Measurements from ENCODE around the gene BNIP3.

DNA sequence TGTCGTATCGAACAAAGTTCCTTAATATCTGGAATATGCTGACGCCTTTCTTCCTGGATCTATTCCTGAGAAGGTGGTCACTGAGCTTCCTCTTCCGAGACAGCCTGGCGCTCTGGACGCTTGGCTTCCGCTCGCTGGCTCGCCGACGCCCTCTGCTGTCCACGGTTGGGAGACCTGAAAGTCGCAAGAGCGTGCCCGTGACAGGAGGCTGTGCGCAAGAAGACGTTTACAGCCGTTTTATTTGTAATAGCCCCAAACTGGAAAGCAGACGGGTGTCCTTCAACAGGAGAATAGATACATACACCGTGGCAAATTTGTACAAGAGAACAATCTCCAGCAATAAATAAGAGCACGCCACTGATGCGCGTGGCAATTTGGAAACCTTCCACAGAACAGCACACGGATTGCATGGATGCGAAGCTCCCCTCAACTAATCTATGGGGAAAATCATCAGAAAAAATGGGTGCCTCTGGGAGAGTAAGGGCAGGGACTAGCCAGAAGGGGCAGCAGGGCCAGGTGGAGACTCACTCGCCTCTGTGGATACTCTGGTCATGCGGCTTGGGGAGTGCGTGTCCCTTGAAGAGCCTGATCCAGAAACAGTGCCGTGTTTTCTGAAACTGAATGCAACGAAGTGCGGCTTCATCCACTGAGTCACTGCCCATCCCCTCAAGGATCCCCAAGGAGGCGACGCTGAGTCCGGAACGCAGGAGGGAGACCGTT is 41.5 kb upstream of the BNIP3 start:
- TF ChIP-seq GABPA (IDR thresholded peaks at IDR 0.05; ENCODE audit: low read depth) (no peak), POLR2AphosphoS5 (IDR thresholded peaks at IDR 0.05; ENCODE audit: low read depth) (no peak)
- TF ChIP-seq, protein P1, sequence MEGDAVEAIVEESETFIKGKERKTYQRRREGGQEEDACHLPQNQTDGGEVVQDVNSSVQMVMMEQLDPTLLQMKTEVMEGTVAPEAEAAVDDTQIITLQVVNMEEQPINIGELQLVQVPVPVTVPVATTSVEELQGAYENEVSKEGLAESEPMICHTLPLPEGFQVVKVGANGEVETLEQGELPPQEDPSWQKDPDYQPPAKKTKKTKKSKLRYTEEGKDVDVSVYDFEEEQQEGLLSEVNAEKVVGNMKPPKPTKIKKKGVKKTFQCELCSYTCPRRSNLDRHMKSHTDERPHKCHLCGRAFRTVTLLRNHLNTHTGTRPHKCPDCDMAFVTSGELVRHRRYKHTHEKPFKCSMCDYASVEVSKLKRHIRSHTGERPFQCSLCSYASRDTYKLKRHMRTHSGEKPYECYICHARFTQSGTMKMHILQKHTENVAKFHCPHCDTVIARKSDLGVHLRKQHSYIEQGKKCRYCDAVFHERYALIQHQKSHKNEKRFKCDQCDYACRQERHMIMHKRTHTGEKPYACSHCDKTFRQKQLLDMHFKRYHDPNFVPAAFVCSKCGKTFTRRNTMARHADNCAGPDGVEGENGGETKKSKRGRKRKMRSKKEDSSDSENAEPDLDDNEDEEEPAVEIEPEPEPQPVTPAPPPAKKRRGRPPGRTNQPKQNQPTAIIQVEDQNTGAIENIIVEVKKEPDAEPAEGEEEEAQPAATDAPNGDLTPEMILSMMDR (IDR thresholded peaks at IDR 0.05; ENCODE audit: insufficient read depth, low read length) = peak; percentile 75
